Activated CD4-positive, alpha-beta T cell treated with anti-CD3 and anti-CD28 coated beads, Interleukin-2, amount 50 U/mL, for 24 hours (primary cell): ENCODE measurements around the gene ARHGEF40.
A peak's percentile ranks its signal among the peaks of the same experiment; 100 is the strongest.

Experiments used
- DNase-seq, 2 donors: peaks; one replicate each; pipeline ENCODE4 v3.0.0-alpha.2; 2020; ENCODE audit warnings: low read depth in 1 of 2, low spot score in 1 of 2

The ARHGEF40 gene

DNA sequence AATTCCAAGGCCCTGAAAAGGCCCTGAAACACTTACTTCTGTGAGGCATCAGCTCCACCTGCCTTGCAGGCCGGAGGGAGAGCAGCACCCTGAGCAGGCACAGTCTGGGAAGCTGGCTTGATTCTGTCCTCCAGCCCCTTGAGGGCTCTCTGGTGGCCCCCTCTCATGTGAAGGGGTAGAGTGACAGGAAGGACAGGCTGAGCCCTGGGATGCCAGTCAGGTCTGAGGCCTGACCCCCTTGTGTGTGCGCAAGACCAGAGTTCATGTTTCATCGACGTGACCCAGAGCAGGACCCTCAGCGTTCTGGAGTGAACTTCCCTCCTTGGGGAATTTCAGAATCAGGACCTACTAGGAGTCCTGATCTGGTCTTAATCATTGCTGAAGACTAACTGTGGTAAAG, 11.2 kb upstream of the ARHGEF40 start:
- DNase-seq, result no peak

DNA sequence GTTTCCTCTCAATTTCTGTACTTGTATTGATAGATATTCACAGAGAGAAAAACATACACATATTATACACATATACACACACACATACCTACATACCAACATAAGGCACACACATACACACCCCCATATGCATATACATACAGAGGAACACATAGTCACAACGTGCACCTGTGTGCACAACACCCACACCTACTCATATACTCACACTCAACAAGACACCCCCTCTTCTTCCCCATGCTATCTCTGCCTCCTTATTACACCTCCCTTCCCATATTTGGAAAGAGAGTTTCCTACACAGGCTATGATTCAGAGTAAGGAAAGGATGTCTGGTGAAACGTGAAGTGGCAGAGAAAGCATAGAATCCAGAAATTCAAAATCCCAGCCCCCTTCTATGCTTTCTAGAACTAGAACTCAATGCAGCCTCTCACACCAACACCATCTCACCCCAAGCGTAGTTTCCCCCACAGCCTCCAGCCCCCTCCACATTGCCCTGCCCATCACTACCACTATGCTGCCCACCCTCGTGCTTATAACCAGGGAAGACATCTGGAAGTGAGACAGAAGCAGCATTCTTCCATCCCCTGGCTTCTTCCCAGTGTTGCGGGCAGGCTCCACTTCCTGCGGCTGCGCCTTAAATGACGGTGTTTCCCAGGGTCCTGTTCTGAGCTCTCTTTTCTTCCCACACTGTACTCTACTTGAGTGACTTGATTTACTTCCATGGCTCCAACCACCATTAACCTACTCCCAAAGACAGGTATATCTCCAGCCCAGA, 10.1 kb upstream of the ARHGEF40 start:
- DNase-seq, result no peak

DNA sequence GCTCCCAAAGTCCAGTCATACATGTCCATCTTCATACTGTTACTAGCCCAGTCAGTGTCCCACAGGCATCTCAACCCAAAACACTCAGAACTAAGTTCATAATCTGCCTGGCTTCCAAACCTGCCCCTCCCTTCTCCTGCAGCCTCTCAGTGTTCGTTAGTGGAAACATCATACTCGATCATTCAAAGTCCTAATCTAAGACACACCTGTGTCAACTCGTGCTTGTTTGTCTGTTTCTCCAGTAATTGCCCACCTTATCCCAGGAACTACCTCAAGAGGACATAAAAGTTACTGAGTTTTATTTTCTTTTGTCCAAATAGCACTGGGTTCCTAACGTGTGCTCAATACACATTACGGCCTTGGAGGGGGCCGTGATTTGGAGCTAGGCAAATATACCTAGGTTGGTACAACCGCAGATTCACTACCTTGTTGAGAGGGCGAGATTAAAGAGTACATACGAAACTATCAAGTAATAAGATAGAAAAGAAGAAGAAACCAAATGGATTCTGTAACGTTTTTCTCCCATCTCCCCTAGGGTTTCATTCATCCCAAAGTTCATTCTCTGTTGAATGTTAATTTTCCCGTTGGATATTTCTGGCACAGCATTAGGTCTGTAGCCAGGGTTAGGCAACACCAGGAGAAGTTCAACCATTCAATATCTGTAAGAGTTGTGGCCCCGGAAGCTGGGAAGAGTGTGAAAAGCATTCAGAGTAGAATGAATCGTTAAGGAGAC, 9.3 kb upstream of the ARHGEF40 start:
- DNase-seq, result no peak

- DNase-seq, result no peak
Observed at GRCh38 chr14:21061347-21061668, 8.8 kb upstream of the ARHGEF40 start.

GRCh38 chr14:21063479-21063878, 6.6 kb upstream of the ARHGEF40 start:
- DNase-seq, result no peak

DNA sequence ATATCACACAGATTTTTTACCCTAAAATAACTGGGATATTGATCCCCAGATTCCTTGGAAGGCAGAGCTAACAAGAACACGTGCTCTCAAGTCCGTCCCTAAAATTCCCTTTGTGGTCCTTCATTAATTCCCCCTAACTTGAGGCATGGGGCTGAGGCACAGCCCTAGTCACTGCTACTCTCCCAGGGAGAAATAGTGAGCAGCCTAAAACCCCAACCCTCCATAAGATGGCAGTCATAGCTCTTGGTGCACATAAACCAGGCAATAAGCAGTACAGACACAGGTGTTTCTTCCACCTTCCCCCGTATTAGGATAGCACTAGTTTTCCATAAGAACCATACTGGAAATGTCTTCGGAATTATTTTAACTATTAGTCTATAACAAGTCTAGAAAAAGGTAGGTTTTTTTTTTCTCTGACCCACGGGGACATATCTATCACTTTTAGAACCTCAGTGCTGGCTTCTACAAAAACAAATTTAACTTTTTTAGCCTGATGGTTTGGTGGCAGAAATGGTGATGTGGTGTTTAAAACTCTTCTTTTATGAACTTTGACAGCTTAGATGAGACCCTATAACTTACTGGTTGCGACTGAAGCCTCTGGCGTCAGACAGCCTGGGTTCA, 3.1 kb upstream of the ARHGEF40 start:
- DNase-seq, result no peak

DNA sequence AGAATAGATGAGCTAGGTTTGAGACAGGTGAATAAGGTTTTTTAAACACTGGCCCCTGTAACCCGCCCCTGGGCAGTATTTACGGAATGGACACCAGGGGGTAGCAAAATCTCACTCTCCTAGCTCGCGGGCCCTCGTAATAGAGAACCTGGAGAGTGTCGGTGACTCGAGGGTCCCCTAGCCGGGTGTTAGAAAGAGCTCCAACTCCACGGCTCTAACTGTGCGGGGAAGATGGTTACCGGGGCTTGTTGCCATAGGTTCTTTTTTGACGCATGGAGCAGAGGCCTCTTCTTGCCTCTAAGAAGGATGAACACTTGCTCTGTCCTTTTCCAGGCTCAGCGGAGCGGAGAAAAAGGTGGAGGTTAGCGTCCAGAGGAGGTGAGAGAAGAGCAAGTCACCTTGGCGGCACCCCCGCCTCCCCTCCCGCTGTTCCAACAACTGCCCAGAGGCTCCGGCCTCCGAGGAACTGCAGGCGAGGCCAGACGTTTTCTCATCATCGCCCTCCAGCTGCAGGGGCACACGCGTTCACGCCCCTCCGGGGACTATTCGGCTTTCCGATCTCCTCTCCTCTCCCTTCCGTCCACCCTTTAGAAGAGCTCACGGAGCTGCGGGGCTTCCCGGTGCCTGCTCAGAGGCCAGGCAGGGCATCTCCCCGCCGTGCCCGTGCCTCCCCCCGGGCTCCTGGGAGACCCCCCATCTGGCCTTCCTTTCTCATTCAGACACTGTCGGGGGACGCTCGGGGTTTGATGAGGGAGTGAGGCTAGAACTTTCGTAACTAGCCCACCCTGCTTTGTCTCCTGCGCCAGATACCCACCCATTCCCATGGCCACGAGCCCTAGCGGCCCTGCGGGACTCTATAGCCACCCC, 1.4 kb upstream of the ARHGEF40 start:
- DNase-seq, result peak in 1 of 2 donors; percentile 14

DNA sequence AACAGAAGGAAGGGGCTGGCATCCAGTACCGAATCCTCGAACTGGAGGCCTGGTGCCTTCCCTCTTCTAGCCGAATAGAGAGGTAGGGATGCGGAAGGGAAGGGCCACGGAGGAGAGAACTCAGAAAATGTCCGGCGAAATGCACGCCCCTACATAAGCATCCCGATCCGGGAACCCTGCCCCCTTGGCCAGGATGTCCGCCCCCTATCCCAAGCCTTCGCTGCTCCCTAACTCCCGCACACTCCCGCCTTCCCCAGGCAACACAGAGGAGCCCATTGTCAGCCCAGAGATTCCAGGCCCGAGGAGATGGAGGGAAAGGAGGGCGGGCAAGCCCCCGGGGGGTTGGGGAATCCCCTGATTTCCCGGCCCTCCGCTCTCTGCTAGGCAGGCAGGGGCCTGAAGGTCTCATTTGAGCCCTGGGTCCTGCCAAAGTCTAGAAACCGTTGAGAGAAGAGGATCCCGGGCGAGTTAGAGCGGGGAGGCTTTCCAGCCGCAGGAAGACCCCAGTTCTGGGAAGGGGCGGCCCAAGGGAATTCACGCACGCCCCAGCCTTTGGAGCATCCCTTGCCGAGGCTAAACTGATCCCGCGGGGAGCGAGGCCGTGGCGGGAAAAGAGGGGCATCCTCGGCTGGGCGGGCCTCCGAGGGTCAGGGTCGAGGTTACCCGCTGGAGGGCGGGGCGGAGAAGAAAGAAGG, 569 bp upstream of the ARHGEF40 start:
- DNase-seq, result no peak

DNA sequence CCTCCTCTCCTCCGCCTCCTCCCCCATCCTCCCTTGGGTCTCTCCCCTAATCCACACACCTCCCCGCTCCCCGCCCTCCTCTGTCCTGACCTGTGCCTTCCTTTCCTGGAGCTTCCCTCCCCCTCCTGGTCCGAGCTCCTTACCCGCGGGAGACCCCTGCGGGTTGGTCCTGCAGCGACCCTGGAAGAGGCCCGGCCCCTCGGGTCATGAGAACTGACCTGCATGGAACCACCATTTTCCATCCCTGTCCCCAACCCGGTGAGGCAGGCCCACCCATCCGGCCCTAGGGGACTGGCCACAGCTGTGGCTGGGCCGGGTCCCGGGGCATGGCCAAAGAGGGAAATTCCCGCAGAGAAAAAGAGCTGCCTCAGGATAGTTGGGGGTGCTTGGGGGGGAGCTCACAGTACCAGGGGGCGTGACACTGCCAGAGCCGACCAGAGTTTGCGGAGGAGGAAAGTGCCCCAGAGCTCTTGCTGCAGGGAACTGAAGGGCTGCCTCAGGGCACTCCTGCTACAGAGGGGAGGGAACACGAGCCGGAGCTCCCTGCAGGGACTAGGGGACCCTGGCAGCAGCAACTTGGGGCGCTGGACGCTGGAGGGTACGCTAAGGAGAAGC, 613 bp downstream of the ARHGEF40 start:
- DNase-seq, result no peak

DNA sequence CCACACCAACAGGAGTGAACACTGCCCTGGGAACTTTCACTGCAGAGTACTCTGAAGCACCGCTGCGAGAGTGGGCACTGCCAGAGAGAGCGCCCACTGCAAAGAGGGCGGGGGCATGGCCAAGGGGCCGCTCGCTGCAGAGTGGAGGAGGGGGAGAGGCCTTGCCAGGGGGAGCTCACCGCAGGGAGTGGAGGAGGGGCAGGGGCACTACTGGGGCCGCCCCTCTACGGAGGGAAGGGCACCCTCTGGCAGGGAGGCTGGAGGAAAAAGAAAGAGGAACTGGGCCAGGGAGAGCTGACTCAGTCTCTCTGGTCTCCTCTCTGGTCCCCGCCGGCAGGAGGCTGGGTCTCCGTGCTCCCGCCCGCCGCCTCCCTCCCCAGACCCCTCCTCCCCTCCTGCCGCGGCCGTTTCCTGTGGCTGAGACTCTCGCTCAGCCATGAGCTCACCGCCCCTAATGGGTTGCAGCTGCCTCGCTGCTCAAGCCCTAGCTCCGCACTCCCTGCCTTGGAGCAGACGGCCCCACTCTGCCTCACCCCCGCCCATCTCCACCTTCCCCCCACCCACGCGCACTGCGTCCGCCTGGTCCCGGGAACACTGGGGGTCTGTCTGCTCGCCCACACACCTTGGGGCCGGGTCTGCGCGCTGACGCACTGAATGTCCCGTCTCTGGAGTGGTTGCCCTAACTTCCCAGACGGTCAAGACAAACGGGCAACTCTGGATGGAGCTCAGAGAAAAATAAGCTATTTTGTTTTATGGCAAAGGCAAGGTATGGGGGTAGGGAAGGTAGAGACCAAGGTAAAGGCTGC, 1.3 kb downstream of the ARHGEF40 start:
- peak; percentile 7 to 11 for DNase-seq

GRCh38 chr14:21072031-21072473, 1.9 kb downstream of the ARHGEF40 start:
- DNase-seq, result no peak

- DNase-seq, result no peak
Observed at GRCh38 chr14:21072781-21073339, 2.8 kb downstream of the ARHGEF40 start.

GRCh38 chr14:21073921-21074320, 3.8 kb downstream of the ARHGEF40 start:
- DNase-seq, result no peak

DNA sequence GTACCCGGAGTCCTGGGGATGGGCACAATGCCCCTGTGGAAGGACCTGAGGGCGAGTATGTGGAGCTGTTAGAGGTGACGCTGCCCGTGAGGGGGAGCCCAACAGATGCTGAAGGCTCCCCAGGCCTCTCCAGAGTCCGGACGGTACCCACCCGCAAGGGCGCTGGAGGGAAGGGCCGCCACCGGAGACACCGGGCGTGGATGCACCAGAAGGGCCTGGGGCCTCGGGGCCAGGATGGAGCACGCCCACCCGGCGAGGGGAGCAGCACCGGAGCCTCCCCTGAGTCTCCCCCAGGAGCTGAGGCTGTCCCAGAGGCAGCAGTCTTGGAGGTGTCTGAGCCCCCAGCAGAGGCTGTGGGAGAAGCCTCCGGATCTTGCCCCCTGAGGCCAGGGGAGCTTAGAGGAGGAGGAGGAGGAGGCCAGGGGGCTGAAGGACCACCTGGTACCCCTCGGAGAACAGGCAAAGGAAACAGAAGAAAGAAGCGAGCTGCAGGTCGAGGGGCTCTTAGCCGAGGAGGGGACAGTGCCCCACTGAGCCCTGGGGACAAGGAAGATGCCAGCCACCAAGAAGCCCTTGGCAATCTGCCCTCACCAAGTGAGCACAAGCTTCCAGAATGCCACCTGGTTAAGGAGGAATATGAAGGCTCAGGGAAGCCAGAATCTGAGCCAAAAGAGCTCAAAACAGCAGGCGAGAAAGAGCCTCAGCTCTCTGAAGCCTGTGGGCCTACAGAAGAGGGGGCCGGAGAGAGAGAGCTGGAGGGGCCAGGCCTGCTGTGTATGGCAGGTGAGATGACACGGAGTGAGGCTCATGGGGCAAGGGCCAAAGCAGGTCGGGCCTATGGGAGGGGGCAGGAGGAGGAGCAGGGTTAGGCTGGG, 4.5 kb downstream of the ARHGEF40 start:
- DNase-seq, result no peak

DNA sequence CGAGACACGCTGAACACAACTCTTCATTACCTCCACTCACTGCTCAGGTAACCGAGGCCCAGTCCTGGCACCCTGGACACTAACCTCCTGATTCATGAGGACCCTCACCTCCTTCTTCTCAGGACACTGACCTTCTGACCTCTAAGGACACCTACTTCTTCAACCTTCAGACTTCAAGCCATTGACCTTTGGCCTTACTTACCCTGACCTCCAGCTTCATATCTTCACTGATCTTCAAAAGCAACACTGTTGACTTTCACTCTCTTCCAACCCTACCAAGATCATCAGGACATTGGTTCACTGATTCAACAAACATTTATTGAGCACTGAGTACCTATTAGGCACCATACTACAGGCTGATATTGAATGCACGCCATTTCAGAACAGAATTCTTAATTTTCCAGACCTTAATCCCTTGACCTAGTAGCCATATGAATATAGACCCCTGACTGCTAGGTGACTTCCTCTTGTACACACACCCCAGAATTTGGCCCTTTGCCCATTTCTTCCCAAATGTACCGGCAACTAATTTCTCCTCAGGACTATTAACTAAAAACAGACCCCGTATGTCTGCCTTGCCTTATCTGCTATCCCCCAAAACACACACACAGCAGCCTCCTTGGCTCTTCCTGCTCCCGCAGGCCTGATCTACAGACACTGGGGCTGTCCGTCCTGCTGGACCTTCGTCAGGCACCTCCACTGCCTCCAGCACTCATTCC, 5.8 kb downstream of the ARHGEF40 start:
- DNase-seq, result no peak

- DNase-seq, result no peak
Observed at GRCh38 chr14:21077672-21078071, 7.6 kb downstream of the ARHGEF40 start.

DNA sequence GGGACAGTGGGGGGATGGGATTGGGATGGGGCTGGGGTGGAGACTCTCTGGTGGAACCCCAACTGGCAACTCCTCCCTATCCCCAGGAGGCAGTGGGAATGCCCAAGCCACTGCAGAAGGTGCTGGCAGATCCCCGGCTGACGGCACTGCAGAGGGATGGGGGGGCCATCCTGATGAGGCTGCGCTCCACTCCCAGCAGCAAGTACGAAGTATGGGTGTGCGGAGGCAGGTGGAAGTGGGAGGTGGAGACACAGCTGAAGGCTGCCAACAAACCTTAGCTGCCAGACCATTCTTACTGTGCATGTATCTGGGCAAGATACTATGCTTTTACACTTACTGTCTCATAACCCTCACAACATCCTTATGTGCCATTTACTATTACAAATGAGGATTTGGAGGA, 8.2 kb downstream of the ARHGEF40 start:
- DNase-seq, result no peak

DNA sequence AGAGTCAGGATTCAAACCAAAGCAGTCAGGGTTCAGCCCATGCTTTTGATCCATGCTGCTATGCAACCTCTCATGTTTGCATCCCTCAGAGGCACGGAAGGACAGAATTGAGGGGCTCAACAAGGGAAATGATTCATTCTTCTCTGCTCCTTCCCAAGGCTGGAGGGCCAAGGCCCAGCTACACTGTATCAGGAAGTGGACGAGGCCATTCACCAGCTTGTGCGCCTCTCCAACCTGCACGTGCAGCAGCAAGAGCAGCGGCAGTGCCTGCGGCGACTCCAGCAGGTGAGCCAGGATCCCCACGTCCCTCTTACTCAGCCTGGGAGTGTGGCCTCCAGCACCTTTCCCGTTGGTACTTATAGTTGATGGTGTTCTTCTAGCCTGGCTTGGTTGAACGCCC, 8.6 kb downstream of the ARHGEF40 start:
- DNase-seq, result no peak
